Measurements from ENCODE around the gene KIAA0513. TPM values are rescaled to one million over a fixed set of nuclear protein-coding genes. Genes with fewer than 3 reads are reported as not detected.
A peak's percentile ranks its signal among the peaks of the same experiment; 100 is the strongest.

The KIAA0513 gene
- total and polyA plus RNA-seq, 2 of the 13 experiments (the other 11 are each of a cell fraction or from before 2014, with no cell fraction given) = 1.8 TPM

GRCh38 chr16:85010931-85011845 is 16.4 kb upstream of the KIAA0513 start, which contains the start of gene ZDHHC7 (continued):
- TF ChIP-seq PRMT3 (CRISPR knock-in tag; IDR thresholded peaks at IDR 0.05; ENCODE audit: borderline replicate concordance, low read depth) (peak; percentile 91; the same call in 1 of the 2 replicates), PAX8 (CRISPR knock-in tag; IDR thresholded peaks at IDR 0.05; ENCODE audit: borderline replicate concordance) (no peak), NR3C1 (CRISPR knock-in tag; IDR thresholded peaks at IDR 0.05) (no peak), NFIC (IDR thresholded peaks at IDR 0.05; ENCODE audit: low read length) (no peak), ZNF879 (CRISPR knock-in tag; IDR thresholded peaks at IDR 0.05) (no peak), ESRRA (CRISPR knock-in tag; IDR thresholded peaks at IDR 0.05; ENCODE audit: low read depth) (peak; percentile 33; the same call in 1 of the 2 replicates), THAP8 (CRISPR knock-in tag; IDR thresholded peaks at IDR 0.05; ENCODE audit: borderline replicate concordance) (0 out of 2 replicates have a peak, but pooled peaks have one; percentile 93), ZNF562 (CRISPR knock-in tag; IDR thresholded peaks at IDR 0.05; ENCODE audit: borderline replicate concordance) (no peak), ZSCAN30 (CRISPR knock-in tag; IDR thresholded peaks at IDR 0.05) (no peak), ARNTL (CRISPR knock-in tag; IDR thresholded peaks at IDR 0.05) (no peak), FOXP1 (IDR thresholded peaks at IDR 0.05) (no peak), FOXP1 (CRISPR knock-in tag; IDR thresholded peaks at IDR 0.05) (0 out of 2 replicates have a peak, but pooled peaks have one; percentile 3), PAF1 (CRISPR knock-in tag; IDR thresholded peaks at IDR 0.05) (no peak), KLF13 (CRISPR knock-in tag; IDR thresholded peaks at IDR 0.05) (no peak; the same call in 1 of the 2 replicates), USF2 (IDR thresholded peaks at IDR 0.05; ENCODE audit: low read depth, low read length) (no peak), USF2 (CRISPR knock-in tag; IDR thresholded peaks at IDR 0.05; ENCODE audit: borderline replicate concordance) (no peak), ZNF782 (CRISPR knock-in tag; IDR thresholded peaks at IDR 0.05; ENCODE audit: borderline replicate concordance) (no peak; the same call in 1 of the 2 replicates), ZNF362 (CRISPR knock-in tag; IDR thresholded peaks at IDR 0.05; ENCODE audit: borderline replicate concordance) (no peak), IKZF1 (IDR thresholded peaks at IDR 0.05) (no peak)
- TF ChIP-seq, protein P1, sequence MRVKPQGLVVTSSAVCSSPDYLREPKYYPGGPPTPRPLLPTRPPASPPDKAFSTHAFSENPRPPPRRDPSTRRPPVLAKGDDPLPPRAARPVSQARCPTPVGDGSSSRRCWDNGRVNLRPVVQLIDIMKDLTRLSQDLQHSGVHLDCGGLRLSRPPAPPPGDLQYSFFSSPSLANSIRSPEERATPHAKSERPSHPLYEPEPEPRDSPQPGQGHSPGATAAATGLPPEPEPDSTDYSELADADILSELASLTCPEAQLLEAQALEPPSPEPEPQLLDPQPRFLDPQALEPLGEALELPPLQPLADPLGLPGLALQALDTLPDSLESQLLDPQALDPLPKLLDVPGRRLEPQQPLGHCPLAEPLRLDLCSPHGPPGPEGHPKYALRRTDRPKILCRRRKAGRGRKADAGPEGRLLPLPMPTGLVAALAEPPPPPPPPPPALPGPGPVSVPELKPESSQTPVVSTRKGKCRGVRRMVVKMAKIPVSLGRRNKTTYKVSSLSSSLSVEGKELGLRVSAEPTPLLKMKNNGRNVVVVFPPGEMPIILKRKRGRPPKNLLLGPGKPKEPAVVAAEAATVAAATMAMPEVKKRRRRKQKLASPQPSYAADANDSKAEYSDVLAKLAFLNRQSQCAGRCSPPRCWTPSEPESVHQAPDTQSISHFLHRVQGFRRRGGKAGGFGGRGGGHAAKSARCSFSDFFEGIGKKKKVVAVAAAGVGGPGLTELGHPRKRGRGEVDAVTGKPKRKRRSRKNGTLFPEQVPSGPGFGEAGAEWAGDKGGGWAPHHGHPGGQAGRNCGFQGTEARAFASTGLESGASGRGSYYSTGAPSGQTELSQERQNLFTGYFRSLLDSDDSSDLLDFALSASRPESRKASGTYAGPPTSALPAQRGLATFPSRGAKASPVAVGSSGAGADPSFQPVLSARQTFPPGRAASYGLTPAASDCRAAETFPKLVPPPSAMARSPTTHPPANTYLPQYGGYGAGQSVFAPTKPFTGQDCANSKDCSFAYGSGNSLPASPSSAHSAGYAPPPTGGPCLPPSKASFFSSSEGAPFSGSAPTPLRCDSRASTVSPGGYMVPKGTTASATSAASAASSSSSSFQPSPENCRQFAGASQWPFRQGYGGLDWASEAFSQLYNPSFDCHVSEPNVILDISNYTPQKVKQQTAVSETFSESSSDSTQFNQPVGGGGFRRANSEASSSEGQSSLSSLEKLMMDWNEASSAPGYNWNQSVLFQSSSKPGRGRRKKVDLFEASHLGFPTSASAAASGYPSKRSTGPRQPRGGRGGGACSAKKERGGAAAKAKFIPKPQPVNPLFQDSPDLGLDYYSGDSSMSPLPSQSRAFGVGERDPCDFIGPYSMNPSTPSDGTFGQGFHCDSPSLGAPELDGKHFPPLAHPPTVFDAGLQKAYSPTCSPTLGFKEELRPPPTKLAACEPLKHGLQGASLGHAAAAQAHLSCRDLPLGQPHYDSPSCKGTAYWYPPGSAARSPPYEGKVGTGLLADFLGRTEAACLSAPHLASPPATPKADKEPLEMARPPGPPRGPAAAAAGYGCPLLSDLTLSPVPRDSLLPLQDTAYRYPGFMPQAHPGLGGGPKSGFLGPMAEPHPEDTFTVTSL (CRISPR knock-in tag; IDR thresholded peaks at IDR 0.05; ENCODE audit: borderline replicate concordance) = no peak

All from HepG2 (cell line).